Caki2 (cell line): Measurements from ENCODE around the gene EPHX1. TPM values are rescaled to one million over a fixed set of nuclear protein-coding genes. Genes with fewer than 3 reads are reported as not detected.
A peak's percentile ranks its signal among the peaks of the same experiment; 100 is the strongest.
"Not testable (repeated sequence)": the region's sequence is repeated elsewhere in the genome, so short reads cannot be mapped to it uniquely, and the experiment has no call there.

Experiments
- DNase-seq: peaks from one replicate; pipeline ENCODE4 v3.0.0-alpha.2; 2015; ENCODE audit warnings: low read depth
- in situ Hi-C: cut with HindIII; loops from 2 replicates; pipeline ENCODE4 v1.10.0; 2016; ENCODE audit warnings: low sequenced_read_pairs, low pct_unique_long_range_greater_than_20kb, mixed read lengths
- total RNA-seq: library from RNA; depleted of rRNA; stranded (reverse); fragments of >200 nt; shearing (Covaris generic); gene quantifications from 2 replicates; pipeline ENCODE4 v1.2.3, GENCODE V29; 2014; ENCODE audit warnings: low replicate concordance

EPHX1 gene
- total RNA-seq, 1 experiment from 2014 or later = 251 TPM

DNA sequence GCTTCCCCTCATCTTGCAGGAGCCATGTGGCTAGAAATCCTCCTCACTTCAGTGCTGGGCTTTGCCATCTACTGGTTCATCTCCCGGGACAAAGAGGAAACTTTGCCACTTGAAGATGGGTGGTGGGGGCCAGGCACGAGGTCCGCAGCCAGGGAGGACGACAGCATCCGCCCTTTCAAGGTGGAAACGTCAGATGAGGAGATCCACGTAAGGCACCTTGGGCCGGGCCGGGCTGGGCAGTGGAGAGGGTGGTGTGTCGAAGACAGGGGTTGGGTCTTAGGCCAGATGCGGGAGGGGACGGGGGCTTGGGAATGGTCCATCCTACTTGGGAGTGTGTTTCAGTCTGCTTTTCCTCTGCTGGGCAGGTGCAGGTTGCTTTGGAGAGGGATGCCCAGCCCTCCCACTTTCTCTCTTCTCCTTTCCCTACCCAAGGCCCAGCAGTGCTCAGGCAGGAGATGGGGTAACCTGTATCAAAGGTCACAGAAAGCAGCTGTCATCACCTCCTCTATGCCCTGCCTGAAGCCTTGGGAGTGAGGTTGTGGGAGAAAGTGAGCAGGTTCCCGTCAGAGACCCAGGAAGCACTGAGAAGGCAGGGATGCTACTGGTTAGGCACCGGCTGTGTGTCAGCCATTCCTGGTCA is 18.9 kb downstream of the EPHX1 start:
- in situ Hi-C loops = no loop called here
- no peak for DNase-seq

DNA sequence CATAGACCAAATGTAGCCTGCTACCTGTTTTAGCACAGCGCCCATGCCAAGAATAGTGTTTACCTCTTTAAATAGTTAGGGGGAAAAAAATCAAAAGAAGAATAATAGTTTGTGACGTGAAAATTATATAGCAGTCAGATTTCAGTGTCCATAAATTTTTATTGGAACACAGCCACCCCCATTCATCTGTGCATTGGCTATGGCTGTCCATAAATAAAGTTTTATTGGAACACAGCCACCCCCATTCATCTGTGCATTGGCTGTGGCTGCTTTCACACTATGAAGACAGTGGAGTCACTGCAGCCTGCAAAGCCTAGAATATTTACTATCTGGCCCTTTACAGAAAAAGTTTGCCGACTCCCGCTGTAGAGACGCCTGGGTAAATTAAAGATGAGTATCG is 20.9 kb downstream of the EPHX1 start:
- DNase-seq = no peak
- in situ Hi-C loops = no loop called here

DNA sequence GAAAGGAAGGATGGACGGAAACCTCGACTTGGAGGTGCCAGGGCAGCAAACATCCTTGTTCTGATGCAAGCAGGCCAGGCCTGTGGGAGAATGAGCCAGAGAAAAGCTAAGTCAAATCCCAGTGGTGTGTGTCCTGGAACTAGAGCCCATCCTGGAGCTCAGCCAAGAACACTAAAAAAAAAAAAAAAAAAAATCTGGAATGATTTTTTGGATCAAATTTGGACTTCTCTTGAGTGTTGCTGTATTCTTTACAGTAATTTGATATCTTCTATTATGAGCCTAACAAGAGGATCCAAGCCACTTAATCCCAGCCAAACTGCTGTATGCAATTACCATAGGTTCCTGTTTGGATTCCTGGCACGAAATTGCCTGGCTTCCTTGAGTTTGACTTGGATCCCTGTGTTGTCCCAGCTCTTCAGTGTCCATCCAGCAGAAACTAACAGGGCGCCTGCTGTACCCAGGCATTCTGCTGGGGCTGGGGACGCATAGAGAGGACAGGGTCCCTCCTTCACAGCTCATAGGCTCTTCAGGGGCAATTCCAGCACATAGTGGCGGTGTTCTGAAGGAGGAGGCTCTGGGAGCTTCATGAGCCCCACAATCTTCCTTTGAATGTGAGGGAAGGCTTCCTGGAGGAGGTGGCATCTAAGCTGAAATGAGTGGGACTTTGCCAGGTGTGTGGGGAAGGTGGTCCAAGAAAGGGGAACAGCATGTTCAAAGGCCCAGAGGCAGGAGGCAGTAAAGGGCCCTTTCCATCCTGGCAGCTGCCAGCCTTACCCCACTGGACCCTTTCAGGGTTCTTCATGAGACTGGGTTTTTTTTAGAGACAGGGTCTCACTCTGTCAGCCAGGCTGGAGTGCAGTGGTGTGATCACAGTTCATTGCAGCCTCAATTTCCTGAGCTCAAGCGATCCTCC is 24.7 kb downstream of the EPHX1 start:
- DNase-seq = no peak
- in situ Hi-C loops = no loop called here

DNA sequence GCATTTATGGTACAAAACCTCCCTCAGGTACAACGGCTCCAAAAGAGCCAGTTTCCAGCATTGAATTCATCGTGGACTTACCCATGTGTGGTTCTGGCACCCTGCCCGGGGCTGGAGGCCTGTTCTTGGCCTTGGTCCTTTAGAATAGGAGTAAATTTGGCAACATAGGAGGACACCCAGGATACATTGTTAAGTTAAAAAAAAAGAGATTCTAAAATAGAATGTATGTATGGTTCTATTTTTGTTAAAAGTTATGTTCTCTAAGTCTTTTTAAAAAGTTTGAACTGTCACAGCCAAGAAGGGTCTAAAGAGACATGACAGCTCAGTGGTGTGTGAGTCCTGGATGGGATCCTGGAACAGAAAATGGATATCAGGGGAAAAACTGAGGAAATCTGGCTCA is 25.9 kb downstream of the EPHX1 start:
- in situ Hi-C loops = no loop called here
- DNase-seq = no peak

DNA sequence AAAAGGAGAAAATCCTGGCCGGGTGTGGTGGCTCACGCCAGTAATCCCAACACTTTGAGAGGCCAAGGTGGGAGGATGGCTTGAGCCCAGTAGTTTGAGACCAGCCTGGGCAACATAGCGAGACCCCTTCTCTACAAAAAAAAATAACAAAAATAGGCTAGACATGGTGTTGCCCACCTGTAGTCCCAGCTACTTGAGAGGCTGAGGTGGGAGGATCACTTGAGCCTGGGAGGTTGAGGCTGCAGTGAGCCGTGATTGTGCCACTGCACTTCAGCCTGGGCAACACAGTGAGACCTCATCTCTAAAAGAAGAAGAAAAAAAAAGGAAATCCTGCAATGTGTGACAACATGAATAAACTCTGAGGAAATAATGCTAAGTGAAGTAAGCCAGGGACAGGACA is 26.4 kb downstream of the EPHX1 start:
- in situ Hi-C loops, DNase-seq: not testable (repeated sequence)

DNA sequence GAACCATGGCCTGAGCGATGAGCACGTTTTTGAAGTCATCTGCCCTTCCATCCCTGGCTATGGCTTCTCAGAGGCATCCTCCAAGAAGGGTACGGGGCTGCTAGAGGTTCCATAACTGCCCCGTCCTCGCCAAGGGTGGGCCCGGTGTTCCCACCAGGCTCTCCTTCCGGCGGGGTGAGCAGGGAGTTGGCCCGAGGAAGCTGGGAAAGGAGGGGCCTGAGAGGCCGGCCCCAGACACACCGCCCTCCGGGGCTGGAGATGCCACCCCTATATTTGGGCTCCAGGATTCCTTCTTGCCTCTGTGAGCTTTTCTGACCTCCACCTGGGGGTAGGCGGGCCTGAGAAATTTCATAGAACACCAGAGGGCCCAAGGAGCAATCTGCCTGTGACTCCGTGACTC is 28.9 kb downstream of the EPHX1 start:
- no peak for DNase-seq
- in situ Hi-C loops = no loop called here

DNA sequence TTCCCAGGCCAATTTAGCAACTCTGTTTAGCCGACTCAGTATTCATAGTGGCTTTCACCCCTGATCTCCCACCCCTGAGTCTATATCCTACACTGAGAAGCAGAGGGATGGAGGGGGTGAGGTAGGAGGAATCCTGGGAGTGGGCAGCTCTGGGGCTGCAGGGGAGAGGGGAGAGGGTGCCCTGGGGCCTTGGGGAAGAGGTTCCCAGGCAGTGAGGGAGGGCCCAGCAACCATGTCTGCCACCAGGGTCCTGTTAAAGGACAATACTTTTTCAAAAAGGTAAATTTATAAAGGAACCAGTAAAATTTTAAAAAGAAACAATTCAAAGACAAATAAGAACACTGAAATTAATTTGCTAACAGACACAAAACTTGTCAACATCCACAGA is 30.3 kb downstream of the EPHX1 start:
- DNase-seq = no peak
- in situ Hi-C loops = no loop called here

DNA sequence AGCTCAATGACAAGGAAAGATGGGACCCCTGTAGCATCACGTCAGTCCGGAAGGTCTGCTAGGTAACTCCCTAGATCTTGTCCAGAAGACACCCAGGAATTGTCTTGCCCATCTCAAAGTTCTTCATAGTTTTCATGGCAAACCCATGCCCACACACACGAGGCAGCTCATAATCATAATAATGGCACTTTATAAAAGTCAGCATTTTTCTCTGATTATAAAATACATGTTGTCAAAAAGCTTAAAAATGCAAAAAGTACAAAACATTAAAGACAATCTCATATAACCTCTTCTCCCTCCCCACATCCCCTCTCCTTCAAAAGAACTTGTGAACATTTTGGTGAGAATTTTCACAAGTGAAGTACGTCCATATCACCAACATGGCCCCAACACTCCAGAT is 30.8 kb downstream of the EPHX1 start:
- in situ Hi-C loops = no loop called here
- DNase-seq = no peak

DNA sequence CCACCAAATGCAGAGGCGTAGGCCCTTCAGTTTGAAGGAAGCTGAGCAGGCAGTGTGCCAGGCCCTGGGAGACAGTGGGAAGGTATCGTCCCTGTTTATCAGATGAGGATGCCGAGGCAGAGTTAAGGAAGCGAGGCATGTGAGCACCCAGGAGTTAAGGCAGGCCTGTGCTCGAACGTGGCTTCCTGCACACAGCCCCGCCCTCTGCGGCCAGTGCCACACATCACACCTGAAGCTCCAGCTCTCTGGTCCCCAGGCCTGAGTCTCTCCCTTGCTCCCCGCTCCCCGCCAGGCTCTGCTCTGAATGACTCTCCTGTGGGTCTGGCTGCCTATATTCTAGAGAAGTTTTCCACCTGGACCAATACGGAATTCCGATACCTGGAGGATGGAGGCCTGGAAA is 32.1 kb downstream of the EPHX1 start:
- DNase-seq = no peak

DNA sequence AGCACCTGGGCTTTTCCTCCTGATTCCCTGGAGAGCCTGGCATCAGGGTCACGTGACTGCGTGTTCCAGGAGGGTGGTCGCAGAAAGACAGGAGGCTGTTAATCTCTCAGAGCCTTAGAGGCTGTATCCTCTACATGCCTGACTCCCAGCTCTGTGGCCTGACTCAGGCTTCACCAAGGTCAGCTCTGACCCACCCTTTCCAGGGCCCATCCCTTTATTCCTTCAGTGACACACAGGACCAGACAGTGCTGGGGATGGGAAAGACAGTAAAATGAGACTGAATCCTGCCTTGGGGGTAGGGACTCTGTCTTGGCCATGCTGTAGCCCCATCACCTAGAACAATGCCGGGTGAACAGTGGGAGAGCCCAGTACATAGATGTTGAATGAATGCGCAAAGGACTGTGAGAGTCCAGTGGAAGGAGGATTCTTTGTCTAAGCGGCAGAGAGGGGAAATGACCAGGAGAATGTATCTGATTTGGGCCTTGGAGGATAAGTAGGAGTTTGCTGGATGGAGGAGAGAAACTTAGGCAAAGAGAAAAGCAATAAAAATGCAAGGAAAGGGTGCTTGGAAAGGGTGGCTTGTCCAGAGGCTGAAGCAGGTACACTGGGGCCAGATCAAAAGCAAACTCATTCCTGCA is 33.0 kb downstream of the EPHX1 start:
- no peak for DNase-seq
- in situ Hi-C loops = no loop called here

More for the DNA sequence above, 32.1 kb downstream of the EPHX1 start:
- in situ Hi-C loops = no loop called here

DNA sequence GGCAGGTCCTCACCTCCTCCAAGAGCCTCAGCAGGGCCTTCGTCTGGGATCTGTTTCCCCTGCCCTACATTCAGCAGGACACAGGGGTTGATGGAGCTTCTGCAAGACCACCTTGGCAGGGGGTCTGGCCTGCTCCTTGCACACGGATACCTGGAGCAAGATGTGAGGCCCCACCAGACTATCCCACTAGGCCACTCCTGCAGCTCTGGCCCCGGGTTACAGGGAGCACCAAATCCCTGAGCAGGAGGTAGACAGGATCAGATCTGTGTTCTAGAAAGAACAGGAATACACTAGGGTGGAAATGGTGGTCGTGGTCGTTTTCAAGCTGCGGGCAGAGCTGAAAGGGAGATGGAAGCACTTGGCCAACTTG is 33.5 kb downstream of the EPHX1 start:
- DNase-seq = no peak
- in situ Hi-C loops = no loop called here

DNA sequence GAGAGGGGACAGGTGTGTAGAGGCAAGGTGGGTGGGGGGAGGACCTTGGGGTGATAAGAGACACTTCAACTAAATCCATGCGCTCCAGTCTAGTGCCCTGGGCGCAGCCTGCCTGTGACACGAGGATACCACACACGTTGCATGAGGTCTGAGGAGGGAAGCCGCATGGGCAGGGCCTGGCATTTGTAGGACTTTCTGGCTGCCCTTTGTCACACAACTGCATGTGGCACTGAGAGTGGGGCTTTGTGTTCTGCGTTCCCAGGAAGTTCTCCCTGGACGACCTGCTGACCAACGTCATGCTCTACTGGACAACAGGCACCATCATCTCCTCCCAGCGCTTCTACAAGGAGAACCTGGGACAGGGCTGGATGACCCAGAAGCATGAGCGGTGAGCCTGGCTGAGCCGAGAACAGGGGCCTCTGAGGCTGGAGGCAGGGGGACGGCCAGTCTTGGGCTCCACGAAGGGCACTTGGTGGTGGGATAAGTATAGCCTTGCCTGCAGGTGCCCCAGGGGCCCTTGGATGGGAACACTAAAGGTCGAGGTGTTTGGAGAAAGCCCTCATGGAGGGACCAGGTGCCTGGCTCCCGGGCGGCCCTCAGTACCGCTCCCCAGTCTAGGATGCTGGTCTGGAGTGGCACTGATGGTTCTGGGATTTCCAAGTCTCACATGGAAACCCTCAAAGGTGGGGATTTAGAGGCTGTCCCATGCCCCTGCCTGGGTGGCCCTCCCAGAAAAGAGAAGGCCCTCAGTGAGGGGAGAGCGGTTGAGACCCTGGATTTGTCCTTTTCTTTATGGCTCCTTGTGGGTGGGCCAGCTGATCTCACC is 34.5 kb downstream of the EPHX1 start:
- in situ Hi-C loops = no loop called here

DNA sequence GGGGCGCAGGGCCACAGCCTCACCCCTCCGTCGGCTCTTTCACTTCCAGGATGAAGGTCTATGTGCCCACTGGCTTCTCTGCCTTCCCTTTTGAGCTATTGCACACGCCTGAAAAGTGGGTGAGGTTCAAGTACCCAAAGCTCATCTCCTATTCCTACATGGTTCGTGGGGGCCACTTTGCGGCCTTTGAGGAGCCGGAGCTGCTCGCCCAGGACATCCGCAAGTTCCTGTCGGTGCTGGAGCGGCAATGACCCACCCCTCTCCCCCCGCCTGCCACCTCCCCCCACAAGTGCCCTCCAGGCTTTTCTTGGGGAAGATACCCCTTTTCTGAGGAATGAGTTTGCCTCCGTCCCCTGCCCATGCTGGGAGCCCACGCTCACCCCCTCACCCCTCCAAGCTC is 35.2 kb downstream of the EPHX1 start:
- DNase-seq = no peak
- in situ Hi-C loops = no loop called here

More for the DNA sequence above, 34.5 kb downstream of the EPHX1 start:
- peak; percentile 30 for DNase-seq

DNA sequence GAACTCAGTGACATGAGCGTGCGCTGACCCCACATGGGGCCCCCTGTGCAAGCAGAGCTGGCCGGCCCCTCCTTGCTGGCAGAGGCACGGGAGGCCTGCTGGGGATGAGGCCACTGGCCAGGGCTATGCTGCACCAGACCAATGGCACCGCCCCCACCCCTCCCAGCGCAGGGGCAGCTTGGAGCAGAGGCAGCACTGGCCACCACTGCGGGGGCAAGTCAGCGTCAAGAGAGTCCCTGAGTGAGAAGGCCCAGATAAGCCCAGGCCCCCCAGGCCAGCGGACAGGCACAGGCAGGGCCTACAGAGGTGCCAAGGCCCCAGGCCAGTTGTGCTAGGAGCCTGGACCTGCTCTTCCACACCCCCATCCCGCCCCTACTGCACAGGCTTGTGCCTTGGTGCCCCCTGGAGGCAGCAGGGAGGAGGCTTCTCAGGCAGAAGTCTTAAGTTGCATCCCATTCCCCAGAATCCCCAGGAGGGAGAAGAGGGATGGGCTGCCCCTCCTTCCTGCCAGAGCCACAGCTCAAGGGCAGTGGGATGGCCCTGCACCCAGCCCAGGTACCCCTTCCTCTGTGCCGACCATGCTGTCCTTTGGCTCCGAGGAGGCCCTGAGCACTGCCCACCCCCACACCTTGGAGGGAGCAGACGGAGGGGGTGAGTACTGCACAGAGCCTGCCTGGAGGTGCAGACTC is 35.8 kb downstream of the EPHX1 start:
- peak; percentile 64 for DNase-seq
- in situ Hi-C loops = no loop called here

DNA sequence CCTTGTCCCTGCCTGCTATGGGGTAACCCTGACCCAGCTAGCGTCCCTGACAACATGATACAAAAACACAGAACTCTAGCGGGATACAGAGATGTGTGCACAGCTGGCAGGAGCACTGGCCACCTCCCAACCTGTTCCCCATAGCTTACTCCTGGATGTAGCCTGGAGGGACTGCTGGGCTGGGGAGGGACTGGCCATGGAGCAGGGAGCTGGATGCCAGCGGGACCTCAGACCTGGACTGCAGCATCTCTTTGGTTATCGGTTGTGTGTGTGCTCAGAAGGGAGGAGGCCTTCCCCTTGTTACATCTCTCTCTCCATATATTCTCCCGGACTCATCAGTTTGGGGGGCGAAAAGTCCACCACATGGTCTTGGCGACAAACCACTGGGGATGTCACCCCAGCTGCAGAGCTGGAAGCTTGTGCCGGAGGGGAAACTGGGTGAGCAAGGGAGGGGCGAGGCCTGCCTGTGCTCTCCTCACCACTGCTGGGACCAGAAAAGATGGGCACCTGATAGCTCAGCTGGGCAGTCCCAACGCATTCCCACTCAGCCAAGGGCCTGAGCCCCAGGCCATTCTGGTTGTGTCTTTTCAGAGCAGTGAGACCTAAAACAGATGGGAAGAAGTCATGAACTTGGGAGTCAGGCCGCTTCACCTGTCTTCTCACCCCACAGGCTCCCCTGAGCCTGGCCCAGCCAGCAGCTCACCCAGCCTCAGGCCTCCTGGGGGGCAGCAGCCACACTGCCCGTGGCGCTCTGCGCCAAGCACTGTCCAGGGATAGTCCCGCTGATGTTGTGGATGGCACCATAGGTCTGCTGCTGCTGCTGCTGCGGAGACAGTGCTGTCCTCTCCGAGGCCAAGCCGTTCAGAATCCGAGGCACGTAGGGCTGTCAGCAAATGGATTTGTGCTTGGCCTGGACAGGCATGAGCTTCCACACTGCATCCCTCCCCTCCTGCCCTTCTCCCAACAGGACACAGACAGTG is 36.7 kb downstream of the EPHX1 start:
- DNase-seq = no peak
- in situ Hi-C loops = no loop called here

DNA sequence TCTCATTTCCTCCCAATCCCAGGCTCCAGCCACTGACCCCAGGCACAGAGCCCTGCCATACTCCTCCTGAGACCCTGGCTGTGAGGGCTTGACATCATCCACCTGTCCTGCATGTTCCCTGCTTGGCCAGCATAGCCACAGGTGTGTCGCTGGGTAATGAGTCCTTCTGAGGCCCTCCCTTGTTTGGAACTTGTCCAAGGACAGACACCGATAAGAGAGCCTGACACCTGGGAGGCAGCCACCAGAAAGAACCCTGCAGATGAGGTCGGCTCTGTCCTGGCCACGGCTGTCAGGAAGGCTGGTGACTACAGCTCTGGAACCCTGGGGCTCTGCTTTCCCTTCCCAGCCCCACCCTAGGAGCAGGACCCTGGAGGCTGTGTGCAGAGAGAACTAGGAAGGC is 37.7 kb downstream of the EPHX1 start:
- in situ Hi-C loops = no loop called here
- DNase-seq = no peak
